Astrocyte (in vitro differentiated cells and primary cell): ENCODE data around the gene SMAD7.

ENCODE experiments used
- EZH2 ChIP-seq: IDR thresholded peaks from 2 replicates; pipeline ENCODE4 v1.6.1; 2012; ENCODE audit warnings: mild to moderate bottlenecking, low read length, inconsistent platforms; ENCODE audit not compliant: insufficient read depth
- TF ChIP-seq, protein P1 (sequence below): IDR thresholded peaks from 2 replicates; pipeline ENCODE4 v1.5.1; 2011; ENCODE audit warnings: low read depth, mild to moderate bottlenecking, inconsistent platforms, low read length, moderate library complexity; ENCODE audit not compliant: insufficient read depth

DNA sequence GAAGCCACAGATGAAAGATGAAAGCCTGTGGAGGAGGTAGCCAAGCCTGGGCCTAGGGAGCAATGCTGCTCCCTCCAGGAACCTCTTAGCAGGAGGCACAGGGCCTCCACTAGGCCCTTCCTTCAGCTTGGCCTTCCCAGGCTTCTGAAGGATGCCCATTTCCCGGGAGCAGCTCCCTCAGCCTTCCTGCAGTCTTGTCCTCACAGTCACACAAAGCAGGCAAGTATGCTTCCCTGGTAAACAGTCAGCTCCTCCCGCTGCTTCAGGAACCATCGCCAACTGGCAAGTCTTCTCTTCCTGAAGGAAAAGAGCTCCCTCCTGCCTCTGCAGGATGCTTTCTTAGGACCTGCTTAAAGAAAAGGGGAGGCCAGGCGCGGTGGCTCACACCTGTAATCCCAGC is 53.2 kb downstream of the SMAD7 start:
- TF ChIP-seq, protein P1, sequence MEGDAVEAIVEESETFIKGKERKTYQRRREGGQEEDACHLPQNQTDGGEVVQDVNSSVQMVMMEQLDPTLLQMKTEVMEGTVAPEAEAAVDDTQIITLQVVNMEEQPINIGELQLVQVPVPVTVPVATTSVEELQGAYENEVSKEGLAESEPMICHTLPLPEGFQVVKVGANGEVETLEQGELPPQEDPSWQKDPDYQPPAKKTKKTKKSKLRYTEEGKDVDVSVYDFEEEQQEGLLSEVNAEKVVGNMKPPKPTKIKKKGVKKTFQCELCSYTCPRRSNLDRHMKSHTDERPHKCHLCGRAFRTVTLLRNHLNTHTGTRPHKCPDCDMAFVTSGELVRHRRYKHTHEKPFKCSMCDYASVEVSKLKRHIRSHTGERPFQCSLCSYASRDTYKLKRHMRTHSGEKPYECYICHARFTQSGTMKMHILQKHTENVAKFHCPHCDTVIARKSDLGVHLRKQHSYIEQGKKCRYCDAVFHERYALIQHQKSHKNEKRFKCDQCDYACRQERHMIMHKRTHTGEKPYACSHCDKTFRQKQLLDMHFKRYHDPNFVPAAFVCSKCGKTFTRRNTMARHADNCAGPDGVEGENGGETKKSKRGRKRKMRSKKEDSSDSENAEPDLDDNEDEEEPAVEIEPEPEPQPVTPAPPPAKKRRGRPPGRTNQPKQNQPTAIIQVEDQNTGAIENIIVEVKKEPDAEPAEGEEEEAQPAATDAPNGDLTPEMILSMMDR: no peak
- no peak for TF ChIP-seq EZH2
